Stimulated activated CD8-positive, alpha-beta memory T cell treated with anti-CD3 and anti-CD28 coated beads, Interleukin-2, amount 100 ng/mL, for 48 hours (primary cell): ENCODE measurements around the gene CERS5.

Experiments
- DNase-seq, 2 donors: peaks; one replicate each; pipeline ENCODE4 v3.0.0-alpha.2; 2020; ENCODE audit warnings: low read depth in 2 of 2

The CERS5 gene

DNA sequence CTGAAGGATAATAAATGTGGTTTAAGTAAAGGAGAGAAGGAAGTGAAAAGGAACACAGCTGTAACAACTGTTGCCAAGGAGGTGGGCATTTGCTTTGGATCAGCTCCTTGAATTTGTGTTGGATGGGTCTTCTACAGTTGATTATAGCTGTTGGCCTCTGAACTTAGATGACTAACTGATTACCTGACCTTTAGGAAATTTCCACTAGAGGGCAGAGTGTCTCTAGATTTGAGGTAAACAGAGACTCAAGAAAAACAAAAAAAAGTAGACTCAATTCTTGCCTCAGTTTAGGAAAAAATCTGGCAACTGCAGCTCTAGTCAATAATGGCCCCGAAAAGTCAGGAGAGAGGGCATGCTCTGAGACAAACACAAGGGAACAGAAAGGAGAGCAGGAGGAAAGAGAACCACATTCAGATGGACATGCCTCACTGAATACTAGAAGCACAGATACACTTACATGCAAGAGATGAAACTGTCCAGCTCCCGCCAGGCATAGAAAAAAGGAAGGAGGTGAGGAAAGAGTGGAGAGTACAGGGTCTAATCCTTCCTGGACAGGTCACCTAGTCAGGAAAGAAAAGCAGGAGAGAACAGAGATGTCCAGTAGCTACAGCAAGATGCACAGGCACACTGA, 34.5 kb downstream of the CERS5 start:
- no peak for DNase-seq

DNA sequence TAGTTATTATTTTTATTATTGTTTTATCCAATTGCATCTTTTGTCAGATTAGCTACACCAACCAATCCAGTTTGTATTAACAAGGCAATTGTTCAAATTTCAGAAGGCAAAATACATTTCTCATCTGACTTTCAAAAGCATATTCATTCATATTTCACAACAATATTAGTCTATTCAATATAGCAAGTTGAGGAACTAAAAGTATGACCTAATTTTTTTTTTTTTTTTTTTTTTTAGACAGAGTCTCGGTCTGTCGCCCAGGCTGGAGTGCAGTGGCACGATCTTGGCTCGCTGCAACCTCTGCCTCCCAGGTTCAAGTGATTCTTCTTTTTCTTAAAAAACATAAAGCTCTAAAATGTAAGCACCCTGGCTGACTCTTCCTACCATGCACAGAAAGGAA, 37.9 kb downstream of the CERS5 start:
- DNase-seq, result no peak

DNA sequence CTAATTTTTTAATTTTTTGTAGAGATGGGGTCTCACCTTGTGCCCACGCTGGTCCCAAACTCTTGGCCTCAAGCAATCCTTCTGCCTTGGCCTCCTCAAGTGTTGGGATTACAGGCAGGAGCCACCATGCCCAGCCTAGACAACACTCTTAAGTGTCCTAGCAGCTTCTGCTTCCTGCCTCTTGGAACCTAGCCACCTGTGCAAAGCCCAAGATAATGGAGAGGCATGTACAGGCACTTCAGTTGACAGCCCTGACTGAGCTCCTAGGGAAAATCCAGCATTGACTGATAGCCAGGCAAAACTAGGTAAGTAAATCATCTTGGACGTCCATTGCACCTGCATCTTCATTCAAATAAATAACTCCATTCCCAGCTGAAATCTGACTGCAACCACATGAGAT, 39.6 kb downstream of the CERS5 start:
- DNase-seq, result no peak

DNA sequence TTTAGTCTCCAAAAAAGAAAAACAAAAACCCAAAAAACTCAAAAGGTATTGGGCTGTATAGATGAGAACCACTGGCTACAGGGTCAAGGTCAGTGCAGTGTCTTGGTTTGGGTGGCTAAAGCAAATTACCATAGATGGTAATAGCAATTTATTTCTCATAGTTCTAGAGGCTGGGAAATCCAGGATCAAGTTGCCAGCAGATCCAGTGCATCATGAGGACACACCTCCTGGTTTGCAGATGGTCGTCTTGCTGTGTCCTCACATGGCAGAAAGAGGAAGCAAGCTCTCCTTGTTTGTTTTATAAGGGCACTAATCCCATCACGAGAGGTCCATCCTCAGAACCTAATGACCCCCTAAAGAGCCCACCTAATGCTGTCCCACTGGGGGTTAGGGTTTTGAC, 44.0 kb downstream of the CERS5 start:
- no peak for DNase-seq

DNA sequence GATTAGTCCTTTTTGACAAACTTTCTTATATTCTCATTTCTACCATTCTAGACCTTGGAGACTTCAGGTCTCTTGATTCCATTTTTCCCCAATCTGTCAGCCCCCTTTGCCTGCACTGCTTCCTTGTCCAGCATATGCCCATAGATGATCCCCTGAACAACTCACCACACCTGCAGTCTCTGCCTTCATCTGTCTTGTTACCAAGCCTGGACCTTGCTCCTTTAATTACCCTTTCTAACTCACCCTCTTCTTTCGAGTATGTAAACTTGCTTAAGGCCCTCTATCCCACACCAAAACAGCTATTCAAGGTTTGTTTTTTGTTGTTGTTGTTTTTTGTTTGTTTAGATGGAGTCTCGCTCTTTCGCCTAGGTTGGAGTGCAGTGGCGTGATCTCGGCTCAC, 45.5 kb downstream of the CERS5 start:
- no peak for DNase-seq

DNA sequence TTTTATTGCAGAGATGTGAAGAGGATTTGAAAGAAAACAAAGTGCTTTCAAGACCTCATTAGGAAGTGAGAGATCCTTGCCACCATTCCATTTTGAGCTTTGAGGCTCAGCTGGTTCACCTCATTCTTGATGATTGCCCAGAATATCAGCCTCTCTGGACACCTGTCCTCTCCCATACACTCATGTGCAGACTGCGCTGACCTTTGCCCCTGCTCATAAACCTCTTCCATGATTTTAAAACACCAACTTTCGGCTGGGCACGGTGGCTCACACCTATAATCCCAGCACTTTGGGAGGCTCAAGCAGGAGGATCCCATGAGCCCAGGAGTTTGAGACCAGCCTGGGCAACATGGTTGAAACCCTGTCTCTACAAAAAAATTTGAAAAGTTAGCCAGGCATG, 46.2 kb downstream of the CERS5 start:
- no peak for DNase-seq

DNA sequence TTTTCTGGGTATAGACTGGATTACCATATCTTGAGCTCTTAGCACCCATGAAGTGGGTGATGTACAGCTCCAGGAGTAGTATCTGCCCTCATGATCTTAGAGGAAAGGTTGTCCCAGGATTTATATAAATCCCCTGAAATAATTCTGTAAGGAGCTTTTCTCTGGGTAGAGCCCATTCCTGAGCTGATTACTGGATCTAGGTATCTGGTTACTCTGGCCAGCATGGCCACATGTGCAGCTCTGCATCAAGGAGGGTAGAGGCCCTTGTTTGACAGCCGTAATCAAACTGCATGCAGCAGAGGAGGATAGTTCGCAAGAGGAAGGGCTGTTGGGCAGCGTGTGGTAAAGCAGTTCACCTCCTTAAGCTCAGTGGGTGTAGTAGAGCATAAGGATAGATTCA, 46.6 kb downstream of the CERS5 start:
- DNase-seq, result no peak

DNA sequence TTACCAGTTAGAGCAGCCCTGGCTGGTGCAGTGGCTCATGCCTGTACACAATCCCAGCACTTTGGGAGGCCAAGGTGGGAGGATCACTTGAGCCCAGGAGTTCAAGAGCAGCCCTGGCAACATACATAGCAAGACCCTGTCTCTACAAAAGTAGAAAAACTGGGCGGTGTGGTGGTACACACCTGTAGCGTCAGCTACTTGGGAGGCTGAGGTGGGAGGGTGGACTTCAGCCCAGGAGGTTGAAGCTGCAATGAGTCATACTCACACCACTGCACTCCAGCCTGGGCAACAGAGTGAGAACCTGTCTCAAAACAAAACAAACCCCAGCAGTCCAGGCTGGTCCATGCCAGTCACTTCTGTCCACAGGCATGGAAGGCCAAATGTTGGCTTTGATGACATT, 47.8 kb downstream of the CERS5 start:
- no peak for DNase-seq

DNA sequence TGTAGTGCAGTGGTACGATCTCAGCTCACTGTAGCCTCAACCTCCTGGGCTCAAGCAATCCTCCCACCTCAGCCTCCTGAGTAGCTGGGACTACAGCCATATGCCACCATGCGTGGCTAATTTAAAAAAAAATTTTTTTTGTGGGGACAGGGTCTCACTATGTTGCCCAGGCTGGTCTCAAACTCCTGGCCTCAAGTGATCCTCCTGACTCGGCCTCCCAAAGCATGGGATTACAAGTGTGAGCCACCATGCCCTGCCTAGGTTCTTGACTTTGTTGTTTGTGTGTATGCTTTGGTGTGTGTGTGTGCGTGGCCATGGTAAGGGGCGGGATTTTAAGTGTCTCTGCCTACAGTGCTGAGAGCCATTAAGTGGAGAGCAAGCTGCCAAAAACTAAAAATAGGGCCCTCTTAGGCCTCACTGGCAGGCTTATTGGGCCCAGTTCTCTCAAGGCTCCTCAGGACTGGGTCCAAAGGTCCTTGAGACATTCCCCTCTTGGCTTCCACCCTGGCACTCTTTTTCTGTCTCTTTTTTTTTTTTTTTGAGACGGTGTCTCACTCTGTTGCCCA, 50.0 kb downstream of the CERS5 start:
- no peak for DNase-seq

DNA sequence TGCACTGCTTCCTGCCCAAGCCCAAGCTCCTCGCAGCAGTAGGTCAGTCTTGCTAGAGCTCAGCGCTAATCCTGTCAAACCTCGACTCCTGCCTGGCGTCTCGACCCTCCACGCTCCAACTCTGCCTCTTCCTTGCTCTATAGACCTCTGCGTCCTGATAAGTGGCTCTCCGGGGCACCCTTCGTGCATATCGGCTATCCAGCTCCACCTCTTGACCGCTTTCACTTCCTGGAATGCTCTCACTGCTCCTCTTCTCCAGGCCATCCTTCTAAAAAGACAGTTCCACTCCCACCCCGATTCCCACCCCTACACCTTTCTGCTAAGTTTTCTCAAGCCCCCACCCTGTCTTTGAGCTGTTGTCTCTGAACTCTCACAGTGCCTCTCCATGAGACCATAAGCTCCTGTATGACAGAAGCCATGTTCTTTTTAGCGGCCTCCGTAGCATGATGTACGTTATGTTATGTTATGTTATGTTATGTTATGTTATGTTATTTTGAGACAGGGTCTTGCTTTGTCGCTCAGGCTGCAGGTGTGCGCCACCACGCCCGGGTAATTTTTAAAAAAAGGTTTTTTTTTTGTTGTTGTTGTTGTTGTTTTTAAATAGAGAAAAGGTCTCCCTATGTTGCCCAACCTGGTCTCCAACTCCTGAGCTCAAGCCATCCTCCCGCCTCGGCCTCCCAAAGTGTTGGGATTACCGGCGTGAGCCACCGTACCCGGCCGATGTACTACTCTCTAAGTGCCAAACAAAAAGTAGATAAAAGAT, 54.5 kb downstream of the CERS5 start:
- DNase-seq, result no peak

DNA sequence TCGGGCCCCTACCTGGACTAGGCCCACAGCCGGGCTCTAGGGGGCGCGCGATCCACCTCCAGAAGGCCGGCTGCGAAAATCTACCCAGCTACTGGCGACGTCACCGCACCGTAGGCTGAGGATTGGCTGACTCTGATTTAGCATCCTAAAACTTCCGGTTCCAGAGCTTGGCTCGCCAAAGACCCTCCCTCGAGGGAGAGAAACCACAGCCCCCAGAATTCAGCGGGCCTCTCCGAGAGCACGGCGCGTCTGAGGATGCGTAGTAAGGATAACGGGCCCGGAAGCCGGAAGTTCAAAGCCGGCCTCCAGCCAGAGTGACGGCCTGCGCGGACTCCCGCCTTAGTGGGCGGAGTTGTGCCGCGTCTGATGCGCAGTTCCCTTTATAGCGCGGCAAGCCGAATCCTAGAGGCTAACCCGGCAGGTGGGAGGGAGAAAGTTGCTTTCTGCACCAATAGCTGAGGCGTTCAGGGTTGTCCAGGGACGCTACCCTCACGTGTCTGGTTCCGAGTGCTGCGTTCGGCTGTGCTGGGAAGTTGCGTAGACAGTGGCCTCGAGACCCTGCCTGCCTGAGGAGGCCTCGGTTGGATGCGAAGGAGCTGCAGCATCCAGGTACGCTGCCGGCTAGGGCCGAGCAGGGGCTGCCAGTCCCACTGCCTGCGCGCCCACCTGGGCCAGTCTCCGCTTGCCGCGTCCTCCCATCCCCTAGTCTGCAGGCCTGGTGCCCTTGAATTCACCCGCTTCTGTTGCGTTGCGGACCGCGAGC, 55.3 kb downstream of the CERS5 start, which contains the start of gene COX14:
Gene COX14 (plus strand): TSS at position 544 of the 763 bp plus-strand sequence. CDS start 7,808 bp downstream, outside the sequence.
- DNase-seq, result peak; percentile 97 to 99

DNA sequence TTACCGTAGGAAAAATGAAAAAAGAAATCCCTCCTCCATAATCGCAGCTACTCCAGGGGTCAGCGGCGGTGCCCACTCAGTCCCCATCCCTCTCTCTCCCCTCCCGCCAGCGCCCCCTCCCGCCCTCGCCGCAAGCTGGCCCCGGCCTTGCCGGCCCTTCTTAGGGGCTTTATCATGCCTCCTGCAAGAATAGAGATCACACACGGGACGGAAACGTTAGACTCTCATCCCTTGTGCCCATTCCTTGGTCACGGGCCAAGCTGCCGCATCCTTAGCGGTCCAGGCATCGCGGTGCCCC, 55.8 kb downstream of the CERS5 start:
- DNase-seq, result no peak

DNA sequence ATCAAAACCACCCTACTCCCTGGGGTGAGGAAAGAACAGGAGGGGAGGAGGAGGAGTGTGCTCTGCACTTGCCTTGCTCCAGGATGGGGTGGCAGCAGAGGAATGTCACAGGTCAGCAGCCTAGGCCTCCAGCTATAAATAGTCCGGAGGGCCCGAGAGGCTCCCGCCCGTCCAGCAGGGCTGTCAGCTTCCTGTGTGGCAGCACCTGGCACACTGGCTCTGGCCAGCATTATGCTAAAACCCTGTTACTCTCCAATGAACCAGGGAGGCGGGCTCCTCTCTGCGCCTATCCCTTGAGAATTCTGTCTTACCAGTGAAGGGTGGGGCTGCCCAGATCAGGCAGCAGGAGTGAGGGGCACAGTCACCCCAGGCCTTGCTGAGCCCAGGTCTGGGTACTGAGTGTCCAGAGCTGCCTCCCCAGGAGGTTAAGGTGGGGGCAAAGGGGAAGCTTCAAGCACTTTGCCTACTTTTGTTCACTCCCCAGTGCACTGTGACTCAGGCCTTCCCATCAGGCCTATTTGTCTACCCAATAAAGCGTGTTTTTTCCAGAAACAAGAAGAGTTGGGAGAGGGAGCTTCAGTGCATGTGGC, 56.3 kb downstream of the CERS5 start:
- no peak for DNase-seq

DNA sequence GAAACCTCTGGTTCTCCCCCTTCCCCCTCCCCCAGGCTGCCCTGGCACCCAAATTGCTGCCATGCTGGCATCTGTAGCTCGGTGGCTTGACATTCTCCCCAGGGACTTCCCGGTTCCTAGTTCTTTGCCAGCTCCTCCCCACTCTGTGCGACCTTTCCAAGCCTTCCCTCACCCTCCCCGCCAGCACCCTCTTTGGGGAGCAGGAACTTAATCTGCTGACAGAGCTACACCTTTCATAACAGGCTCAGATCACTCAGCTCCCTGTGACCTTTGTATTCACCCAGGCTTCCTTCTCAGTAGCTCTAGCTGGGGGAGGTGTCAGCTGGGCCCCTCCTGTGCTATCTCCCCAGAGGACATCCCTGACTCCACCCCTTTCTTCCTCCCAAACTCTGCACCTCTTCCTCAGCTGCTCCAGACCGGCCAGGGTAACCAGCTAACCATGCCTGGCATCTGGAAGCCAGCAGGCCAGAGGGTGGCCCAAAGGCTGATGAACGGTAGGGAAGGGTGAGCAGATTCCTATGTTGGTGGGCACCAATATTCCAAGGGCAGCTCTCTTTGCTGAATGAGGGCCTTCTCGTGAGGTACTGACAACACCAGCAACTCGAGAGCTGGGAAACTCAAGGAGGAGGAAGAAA, 56.9 kb downstream of the CERS5 start:
- no peak for DNase-seq

DNA sequence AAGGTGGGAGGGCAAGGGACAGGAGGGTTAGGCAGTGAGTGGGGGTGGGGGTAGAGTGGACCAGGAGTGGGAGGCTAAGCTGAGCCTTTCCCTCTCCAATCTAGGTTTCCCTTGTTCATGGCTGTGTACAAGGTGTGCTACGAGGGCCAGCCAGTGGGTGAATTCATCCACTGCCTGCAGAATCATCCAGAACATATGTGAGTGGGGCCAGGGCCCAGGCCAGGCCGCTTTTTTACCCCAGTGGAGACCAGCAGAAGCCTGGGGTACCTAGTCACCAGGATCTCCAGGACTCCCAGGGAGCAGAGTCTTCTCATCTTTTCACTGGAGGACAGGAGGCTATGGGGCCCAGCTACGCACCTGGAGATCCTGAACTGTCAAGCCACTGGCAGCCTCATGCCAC, 57.9 kb downstream of the CERS5 start:
- no peak for DNase-seq

DNA sequence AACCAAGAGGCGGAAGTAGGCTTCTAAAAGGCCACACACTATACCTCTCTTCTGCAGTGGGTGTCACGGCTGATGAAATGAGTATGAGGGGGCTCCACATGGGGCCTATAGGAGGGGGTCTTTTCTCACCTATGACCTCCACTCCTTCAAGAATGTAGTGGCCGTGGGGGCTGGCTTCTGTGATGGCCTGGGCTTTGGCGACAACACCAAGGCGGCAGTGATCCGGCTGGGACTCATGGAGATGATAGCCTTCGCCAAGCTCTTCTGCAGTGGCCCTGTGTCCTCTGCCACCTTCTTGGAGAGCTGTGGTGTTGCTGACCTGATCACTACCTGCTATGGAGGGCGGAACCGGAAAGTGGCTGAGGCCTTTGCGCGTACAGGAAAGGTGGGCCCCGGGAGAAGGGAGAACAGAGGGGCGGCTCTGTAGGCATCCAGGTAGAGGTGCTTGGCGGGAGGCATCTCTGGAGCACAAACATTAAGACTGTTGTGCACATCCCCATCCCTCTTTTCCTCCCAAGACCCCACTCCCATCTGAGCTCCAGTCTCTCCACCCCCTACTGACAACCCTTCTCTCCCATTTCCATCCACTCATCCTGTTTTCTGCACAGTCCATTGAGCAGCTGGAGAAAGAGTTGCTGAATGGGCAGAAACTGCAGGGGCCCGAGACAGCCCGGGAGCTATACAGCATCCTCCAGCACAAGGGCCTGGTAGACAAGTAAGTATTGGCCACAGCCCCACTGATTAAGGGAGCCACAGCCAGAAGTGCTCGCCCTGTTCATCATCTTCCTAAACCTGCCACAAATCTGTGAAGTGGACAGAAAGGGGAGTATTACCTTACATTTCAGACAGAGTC, 59.5 kb downstream of the CERS5 start:
- DNase-seq, result no peak

DNA sequence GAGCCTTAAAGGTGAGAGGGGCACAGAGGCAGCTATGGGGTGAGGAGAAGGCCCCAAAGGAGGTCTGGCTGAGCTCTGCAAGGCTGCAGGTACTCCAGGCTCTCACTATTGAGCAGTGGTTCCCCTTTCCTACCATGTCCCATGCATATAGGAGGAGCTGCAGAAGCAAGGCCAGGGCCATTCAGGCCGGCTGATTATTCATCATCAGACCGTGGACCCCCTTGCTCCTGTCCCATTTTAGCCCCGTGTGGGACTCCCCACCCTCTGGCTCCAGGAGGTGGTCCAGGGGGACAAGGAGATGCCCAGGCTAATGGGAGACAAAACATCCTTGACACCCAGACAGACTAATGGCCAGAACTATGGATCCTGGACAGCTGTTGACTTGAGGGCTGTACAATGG, 60.3 kb downstream of the CERS5 start:
- DNase-seq, result no peak

DNA sequence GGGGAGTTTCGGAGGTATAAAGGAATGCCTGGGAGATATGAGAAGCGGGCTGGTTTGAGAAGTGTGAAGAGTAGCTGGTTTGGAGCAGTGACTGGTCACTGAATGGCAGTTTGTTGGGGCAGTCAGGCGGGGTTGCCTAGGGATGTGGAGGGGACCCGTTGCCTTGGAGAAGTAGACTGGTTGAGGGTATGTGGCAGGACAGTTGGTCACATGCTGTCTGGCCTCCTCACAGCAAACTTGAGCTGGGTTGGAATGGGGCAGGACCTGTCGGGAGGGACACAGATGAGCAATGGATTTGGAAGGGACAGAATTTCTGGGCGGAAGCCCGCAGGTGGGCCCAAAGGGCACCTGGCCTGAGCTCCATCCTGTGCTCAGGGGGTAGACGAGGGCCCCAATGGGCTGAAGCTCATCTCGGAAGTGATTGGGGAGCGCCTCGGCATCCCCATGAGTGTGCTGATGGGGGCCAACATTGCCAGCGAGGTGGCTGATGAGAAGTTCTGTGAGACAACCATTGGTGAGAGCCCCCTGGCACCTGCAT, 61.2 kb downstream of the CERS5 start:
- DNase-seq, result no peak

DNA sequence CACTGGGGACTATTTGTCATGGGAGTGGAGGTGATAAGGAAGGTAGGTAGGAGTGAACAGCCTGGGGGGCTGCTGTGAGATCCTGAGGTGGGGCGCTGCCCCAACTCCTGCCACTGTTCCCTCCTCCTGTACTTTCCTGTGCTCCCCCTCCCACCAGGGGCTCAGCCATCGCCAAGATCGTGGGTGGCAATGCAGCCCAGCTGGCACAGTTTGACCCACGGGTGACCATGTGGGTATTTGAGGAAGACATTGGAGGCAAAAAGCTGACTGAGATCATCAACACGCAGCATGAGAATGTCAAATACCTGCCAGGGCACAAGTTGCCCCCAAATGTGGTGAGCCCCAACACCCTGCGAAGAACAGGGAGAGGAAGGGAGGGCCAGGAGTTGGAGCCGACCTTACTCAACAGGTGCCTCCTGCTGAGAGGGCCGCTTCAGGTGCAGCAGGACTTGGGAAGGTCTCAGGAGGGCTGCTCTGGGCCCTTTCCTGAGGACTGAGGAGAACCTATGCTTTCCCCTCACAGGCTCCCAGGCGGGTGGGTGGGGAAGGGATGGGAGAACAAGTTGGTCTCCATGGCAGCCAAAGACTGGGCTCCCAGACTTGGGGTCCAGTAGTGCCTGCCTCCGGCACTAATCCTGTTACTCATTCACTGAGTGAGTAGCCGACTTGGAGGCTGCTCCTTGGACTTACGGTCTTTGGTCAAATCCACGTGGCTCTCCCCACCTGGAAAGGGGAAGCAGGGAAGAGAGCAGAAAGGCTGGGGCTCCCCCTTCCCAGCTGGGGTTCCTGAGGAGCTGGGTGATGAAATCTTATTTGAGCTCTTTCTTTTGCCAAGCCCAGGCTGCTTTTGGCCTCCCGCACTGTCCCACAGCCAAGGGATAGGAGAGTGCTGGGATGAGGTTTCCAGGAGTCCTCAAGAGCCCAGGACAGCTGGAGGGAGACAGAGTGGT, 62.5 kb downstream of the CERS5 start:
- no peak for DNase-seq
